OCI-M2 (cell line): ENCODE results near the gene RNF215.
"Not testable (repeated sequence)": the region's sequence is repeated elsewhere in the genome, so short reads cannot be mapped to it uniquely, and the experiment has no call there.

ENCODE experiments used
- DNase-seq: peaks from one replicate; lab custom pipeline; 2025; ENCODE audit not compliant: unreplicated experiment; lab: John Stamatoyannopoulos, UW

RNF215 gene

DNA sequence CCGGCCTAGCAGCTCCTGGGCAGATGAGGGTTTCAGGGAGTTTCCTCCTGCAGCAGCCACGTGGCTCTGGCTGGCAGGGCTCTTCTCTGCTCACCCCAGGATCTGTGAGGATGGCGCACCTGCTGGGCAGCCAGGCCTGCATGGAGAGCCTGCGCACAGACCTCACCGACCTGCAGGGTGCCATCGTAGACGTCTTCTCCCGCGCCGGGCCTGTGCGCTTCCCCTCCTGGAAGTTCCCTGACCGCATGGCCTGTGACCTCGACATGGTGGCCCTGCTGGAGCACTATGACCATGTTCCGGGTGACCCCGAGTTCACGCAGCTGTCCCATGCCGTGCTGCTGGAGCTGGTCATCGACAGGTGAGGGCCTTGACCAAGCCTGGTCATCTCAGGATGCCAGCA lies 21.3 kb downstream of the RNF215 start:
- DNase-seq: no peak

DNA sequence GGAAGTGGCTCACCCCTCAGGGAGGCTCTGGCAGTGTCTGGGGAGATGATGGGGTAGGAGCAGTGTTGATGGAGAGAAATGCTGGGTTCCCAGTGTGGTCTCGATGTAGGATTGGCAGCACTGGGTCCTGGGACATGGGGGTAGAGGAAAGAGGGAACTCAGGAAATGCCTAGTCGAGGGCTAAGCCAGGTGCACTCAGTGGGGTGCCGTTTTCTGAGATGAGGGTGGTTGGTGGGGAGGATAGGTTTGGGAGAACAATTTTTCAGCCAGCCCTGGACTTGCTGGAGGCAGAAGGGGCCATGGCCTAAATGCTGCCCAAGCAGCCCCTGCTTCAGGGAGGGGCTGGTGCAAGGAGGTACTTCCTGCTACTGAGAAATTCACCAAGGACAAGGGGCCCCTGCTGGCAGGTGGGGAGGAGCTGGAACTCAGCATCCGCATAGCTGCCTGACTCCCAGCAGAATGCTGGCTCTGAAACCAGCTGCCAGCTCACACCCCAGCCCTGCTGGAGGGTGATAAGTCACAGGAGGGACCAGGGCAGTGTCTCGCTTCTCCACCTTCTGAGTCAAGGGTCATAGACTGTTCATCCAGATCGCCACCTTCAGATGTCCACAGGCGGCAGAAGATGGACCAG lies 24.4 kb downstream of the RNF215 start:
- no peak for DNase-seq

DNA sequence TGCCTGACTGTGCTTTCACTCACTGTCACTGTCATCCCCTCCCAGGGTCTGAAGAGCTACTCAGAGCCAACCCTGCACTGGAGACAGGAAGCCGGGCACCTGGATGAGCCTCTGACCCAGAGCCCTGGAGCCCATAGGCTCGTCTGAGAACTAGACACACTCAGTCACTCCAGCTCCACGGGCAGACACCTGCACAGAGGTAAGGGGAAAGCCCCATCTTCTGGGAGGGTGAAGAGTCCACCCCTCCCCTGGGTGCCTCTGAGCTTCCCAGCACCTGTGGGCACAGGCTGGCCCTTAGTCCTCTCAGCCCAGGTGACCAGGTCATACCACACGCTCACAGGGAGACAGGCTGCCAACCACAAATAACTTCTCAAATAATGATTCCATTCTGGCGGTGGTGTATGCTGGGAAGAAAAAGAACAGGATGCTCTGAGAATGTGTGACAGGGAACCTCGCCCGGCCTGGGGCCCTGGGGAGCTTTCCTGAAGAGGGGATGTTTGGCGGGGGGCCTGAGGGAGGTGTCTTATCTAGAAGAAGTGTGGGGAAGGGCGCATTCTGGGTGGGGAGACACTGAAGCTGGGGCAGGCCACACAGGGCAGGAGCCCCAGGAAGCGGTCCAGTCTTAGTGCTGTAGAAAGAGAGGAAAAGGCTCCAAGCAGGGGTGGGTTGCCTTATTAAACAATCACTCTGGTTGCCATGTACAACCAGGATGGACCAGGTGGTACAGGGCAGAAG lies 25.1 kb downstream of the RNF215 start:
- DNase-seq: no peak

DNA sequence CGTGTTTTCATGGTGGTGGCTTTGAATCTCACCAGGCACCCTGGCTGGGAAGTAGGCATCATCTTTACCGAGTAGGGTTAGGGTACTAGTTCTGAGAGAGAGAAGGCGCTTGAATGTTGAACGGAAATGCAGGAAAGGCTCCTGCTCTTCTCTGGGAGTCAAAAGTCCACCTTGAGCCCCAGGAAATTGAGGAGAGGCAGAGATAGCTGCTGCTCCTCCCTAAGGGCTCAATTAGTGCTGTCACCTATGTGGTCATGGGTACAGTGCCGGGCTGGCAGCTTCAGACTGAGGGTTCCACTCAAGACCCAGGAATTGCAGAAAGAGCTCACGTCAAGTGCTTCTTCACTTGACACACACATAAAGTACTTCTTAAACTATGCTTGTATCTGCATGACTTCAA lies 28.7 kb downstream of the RNF215 start:
- DNase-seq: no peak

DNA sequence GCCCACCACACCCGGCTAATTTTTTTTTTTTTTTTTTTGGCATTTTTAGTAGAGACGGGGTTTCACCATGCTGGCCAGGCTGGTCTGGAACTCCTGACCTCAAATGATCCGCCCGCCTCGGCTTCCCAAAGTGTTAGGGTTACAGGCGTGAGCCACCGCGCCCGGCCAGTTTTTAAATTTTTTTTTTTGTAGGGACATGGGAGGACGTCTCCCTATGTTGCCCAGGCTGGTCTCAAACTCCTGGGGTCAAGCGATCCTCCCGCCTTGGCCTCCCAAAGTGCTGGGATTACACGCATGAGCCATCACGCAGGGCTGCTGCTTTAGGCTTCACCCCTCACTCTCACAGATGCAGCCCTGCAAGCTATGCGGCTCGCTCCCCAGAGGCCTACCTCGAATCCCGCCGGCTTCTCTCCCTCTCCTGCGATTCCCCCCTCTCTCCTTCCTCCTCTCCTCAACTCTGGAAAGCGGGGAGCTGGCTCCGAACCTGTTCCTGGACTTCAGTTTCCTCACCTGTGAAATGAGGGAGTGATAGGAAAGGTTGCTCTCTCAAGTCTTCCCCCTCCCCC lies 29.5 kb downstream of the RNF215 start:
- no peak for DNase-seq

- DNase-seq: no peak
These were observed 30.0 kb downstream of the RNF215 start for GRCh38 chr22:30357236-30357570.

DNA sequence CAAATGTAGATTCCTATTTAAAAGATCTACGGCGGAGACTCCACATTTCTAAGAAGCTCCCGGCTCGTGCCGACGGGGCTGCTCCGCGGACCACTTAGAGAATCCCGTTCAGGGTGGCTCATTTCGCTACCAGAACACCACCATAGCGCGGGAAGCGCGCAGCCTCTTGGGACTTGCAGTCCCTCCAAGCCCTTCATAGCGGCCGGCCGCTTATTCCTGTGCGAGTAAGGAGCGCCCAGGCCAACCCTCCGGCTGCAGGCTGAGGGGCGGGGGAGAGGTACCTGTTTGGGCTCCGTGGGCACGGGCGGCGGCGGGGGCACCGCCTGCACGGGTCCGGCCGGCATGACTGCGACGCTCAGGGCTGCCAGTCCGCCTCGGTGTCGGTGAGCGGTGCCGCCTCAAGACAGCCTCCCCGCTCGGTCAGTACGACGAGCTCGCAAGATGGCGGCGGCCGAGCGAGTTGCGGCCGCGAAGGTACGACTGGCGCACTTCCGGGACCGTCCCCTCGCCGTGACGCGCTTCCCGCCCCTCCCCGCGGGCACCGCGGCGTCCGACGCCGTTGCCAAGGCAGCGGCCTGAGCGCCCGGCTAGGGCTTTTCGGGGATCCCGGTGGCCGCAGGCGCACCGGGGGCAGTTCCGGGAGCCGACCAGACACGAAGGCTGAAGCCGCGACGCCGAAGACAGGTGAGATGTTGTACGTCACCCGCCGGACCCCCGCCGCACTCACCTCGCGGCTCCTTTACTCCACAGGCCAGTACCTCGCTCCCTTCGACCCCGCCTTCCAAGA lies 30.6 kb downstream of the RNF215 start, which contains the start of the genes CCDC157 and SF3A1:
Gene CCDC157, plus strand, starts transcription at position 559 of the 787 bp plus-strand sequence. CDS start 8,994 bp downstream, outside the sequence.
Gene SF3A1, minus strand, starts transcription at position 446 of the 787 bp plus-strand sequence. Its CDS starts 102 bp downstream, at position 344.
- DNase-seq: peak; percentile 18

DNA sequence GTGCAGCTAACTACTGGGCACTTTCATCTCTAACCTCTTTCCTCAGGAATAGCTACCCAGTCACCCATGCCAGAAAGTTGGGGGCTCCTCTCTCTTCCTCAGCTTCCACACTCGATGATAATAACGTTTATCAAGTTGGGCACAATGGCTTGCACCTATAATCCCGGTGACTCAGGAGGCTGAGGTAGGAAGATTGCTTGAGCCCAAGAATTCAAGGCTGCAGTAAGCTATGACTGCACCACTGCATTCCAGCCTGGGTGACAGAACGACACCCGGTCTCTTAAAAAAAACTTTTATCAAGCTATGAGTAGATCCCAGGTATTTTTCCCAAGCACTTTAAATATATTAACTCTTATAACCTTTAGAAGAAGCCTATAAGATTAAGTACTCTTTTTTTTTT lies 32.6 kb downstream of the RNF215 start:
- no peak for DNase-seq

- DNase-seq: no peak
These were observed 36.0 kb downstream of the RNF215 start for GRCh38 chr22:30351226-30351625.

GRCh38 chr22:30348809-30349208 lies 38.4 kb downstream of the RNF215 start:
- DNase-seq: no peak

GRCh38 chr22:30348404-30348803 lies 38.8 kb downstream of the RNF215 start:
- no peak for DNase-seq

DNA sequence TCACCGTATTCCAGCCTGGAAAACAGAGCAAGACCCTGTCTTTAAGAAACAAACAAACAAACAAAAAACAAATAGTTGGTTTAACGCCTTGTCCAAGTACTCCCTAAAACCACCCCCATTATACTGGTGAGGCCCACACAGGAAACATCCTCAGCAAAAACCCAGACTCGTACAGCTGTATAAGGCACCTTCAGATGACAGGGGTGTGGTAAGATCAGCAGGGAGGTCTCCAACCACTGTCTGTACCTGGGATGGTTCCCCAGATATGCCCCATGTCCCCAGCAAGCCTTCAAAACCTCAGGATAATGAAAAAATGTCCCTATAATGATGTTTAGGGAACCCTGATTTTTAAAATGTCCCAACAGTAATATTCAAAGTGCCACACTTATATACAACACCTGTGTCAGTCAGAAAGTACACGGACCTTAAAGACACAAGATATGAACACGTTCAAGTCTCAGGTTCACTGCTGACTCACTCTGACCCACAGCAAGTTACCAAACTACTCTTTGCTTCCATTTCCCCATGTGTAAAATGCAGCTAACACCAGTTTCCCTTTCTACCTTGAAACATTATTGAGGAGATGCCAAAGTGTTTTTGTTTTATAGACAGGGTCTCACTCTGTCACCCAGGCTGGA lies 39.8 kb downstream of the RNF215 start:
- DNase-seq: no peak

DNA sequence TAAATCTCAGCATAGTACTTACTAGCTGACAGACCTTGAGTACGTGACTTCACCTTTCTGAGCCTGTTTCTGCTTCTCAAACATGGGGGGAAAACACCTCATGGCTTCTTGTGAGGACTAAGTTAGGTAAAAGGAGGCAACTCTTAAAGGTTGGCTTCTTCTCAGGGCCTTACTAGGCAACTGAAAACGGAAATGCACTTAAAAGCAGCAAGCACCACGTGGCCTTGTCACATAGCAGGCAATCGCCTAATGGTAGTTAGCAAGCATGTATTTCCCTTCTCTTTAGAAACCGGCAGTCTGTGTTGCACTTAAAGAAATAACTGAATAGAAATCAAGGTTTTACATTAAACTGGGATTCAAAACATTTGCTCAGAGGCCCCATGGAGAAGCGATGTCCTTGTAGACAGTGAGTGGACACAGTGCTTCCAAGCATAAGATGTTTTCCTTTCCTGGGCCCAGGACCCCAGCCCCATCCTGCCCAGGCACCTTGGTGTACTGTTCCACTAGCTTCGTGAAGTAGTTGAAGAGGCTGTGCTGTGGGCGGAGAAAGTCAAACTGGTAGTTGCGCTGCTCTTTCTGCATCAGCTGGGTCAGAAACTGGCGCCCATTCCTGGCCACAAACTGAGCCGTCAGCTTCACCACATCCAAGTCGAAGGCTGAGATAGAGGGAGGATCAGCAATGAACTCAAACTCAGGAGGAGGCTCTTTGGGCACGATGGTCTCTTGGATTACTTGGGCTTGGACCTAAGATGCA lies 42.6 kb downstream of the RNF215 start:
- DNase-seq: no peak

- DNase-seq: no peak
These were observed 46.1 kb downstream of the RNF215 start for GRCh38 chr22:30340911-30341685.

- no peak for DNase-seq
These were observed 48.4 kb downstream of the RNF215 start for GRCh38 chr22:30338802-30339201.

DNA sequence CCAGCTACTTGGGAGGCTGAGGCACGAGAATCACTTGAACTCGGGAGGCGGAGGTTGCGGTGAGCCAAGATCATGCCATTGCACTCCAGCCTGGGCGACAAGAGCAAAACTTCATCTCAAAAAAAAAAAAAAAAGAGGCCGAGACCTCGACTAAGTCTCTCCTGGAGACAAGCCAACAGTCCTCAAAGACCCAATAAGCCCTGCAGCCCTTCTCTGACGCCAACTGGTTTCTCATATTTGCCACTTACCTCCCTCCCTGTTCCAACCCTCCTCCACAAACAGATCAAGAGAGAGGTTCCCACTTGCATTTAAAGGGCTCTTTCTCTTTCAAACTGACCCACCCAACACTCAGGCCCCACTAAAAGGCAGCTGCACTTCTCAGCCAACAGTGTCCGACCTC lies 48.9 kb downstream of the RNF215 start:
- not testable (repeated sequence) for DNase-seq

- no peak for DNase-seq
These were observed 49.8 kb downstream of the RNF215 start for GRCh38 chr22:30337461-30337778.

GRCh38 chr22:30336752-30337460 lies 50.3 kb downstream of the RNF215 start:
- DNase-seq: no peak

DNA sequence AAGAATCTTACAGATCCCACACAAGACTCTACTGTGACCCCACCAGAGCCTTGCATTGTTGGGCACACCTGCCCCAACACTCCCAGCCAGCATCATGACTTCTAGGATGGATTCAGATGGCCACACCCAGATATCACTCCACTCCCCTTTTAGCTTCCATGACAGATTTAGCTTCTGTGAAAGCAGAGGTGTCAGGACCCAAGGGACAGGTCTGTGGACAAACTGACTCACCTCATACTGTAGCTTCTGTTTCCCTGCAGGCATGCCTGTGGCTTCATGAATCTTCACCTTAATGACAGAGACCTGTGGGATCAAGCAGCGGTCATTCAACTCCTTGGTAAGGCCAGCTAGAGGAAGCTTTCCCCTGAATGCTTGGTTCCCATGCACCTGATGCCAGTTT lies 52.0 kb downstream of the RNF215 start:
- no peak for DNase-seq
